GM19372 (cell line): ENCODE results near the gene DUOX2.
"Not testable (repeated sequence)": the region's sequence is repeated elsewhere in the genome, so short reads cannot be mapped to it uniquely, and the experiment has no call there.

Experiments used
- ATAC-seq: cut with Tn5 transposase; IDR thresholded peaks from one replicate; pipeline ENCODE4 v1.9.1; 2021; ENCODE audit warnings: mild to moderate bottlenecking, low read depth, moderate library complexity; ENCODE audit not compliant: unreplicated experiment

Gene DUOX2

GRCh38 chr15:45079201-45079600 lies 34.8 kb downstream of the DUOX2 start:
- not testable (repeated sequence) for ATAC-seq

GRCh38 chr15:45077391-45077790 lies 36.6 kb downstream of the DUOX2 start:
- ATAC-seq = not testable (repeated sequence)

- ATAC-seq = not testable (repeated sequence)
Observed at GRCh38 chr15:45075440-45076320, 38.3 kb downstream of the DUOX2 start.

GRCh38 chr15:45073602-45074001 lies 40.4 kb downstream of the DUOX2 start:
- not testable (repeated sequence) for ATAC-seq

GRCh38 chr15:45069942-45070360 lies 44.0 kb downstream of the DUOX2 start:
- ATAC-seq = not testable (repeated sequence)

- ATAC-seq = no peak
Observed at GRCh38 chr15:45064386-45064785, 49.6 kb downstream of the DUOX2 start.

GRCh38 chr15:45062301-45062700 lies 51.7 kb downstream of the DUOX2 start:
- not testable (repeated sequence) for ATAC-seq

- not testable (repeated sequence) for ATAC-seq
Observed at GRCh38 chr15:45058690-45059675, 55.0 kb downstream of the DUOX2 start.

GRCh38 chr15:45052676-45053075 lies 61.3 kb downstream of the DUOX2 start:
- ATAC-seq = not testable (repeated sequence)

GRCh38 chr15:45050587-45050986 lies 63.4 kb downstream of the DUOX2 start:
- no peak for ATAC-seq

GRCh38 chr15:45048794-45049631 lies 65.0 kb downstream of the DUOX2 start:
- ATAC-seq = peak; percentile 68

- not testable (repeated sequence) for ATAC-seq
Observed at GRCh38 chr15:45048449-45048793, 65.6 kb downstream of the DUOX2 start.

- not testable (repeated sequence) for ATAC-seq
Observed at GRCh38 chr15:45044270-45044669, 69.7 kb downstream of the DUOX2 start.

- ATAC-seq = not testable (repeated sequence)
Observed at GRCh38 chr15:45042859-45043258, 71.1 kb downstream of the DUOX2 start.
